ENCODE measurements around the gene TEX2. TPM values are rescaled to one million over a fixed set of nuclear protein-coding genes. Genes with fewer than 3 reads are reported as not detected.
A peak's percentile ranks its signal among the peaks of the same experiment; 100 is the strongest.

TEX2 gene
- total RNA-seq, 4 donors from 2014 or later: 35.5 to 41.3 (median 36.9) TPM

GRCh38 chr17:64289741-64290141 is 26.7 kb upstream of the TEX2 start:
- no peak overlapping the region for H3K27ac ChIP-seq
- TF ChIP-seq POLR2A (IDR thresholded peaks at IDR 0.05) (no peak), POLR2AphosphoS5 (IDR thresholded peaks at IDR 0.05) (no peak), CTCF (IDR thresholded peaks at IDR 0.05) (no peak), EP300 (IDR thresholded peaks at IDR 0.05) (no peak)
- no peaks in the 10 kb centered on the region for H3K36me3 ChIP-seq
- DNase-seq (ENCODE audit: low spot score in 2 of 2): no peak
- H3K4me1 ChIP-seq: no peaks in the 10 kb centered on the region
- 27% methylated on average over 4 of the region's 4 CpGs for WGBS
- peaks cover 7% of the 10 kb centered on the region for H3K9me3 ChIP-seq
- no peak overlapping the region for H3K4me3 ChIP-seq
- H3K27me3 ChIP-seq: no peaks in the 10 kb centered on the region

- no peak overlapping the region for H3K27ac ChIP-seq
- 18% methylated on average over 4 of the region's 4 CpGs for WGBS
- TF ChIP-seq POLR2A (IDR thresholded peaks at IDR 0.05) (no peak), EP300 (IDR thresholded peaks at IDR 0.05) (no peak), POLR2AphosphoS5 (IDR thresholded peaks at IDR 0.05) (no peak), CTCF (IDR thresholded peaks at IDR 0.05) (no peak)
Observed at GRCh38 chr17:64282753-64283080, 19.7 kb upstream of the TEX2 start.

GRCh38 chr17:64281962-64282752 is 19.1 kb upstream of the TEX2 start:
- 22% methylated on average over 8 of the region's 19 CpGs for WGBS
- no peaks in the 10 kb centered on the region for H3K36me3 ChIP-seq
- peaks cover 16% of the 10 kb centered on the region for H3K4me1 ChIP-seq
- TF ChIP-seq CTCF (IDR thresholded peaks at IDR 0.05): peak; percentile 64 to 77
- no peak for TF ChIP-seq POLR2AphosphoS5 (IDR thresholded peaks at IDR 0.05)
- H3K27me3 ChIP-seq: no peaks in the 10 kb centered on the region
- DNase-seq (ENCODE audit: low spot score in 2 of 2): peak in 1 of 2 donors; percentile 75
- H3K4me3 ChIP-seq: no peak overlapping the region
- no peak overlapping the region for H3K27ac ChIP-seq
- H3K9me3 ChIP-seq: no peaks in the 10 kb centered on the region

More at GRCh38 chr17:64282753-64283080, 19.7 kb upstream of the TEX2 start:
- H3K36me3 ChIP-seq: no peaks in the 10 kb centered on the region
- peaks cover 12% of the 10 kb centered on the region for H3K4me1 ChIP-seq
- H3K4me3 ChIP-seq: no peak overlapping the region
- H3K9me3 ChIP-seq: no peaks in the 10 kb centered on the region
- no peaks in the 10 kb centered on the region for H3K27me3 ChIP-seq
- no peak for DNase-seq (ENCODE audit: low spot score in 2 of 2)

GRCh38 chr17:64278614-64279013 is 15.6 kb upstream of the TEX2 start:
- WGBS: 46% methylated on average over 3 of the region's 3 CpGs
- Histone ChIP-seq H3K4me3 (no peak overlapping the region), H3K27me3 (no peaks in the 10 kb centered on the region), H3K27ac (no peak overlapping the region), H3K9me3 (no peaks in the 10 kb centered on the region), H3K4me1 (peaks cover 16% of the 10 kb centered on the region), H3K36me3 (no peaks in the 10 kb centered on the region)
- TF ChIP-seq POLR2AphosphoS5 (IDR thresholded peaks at IDR 0.05) (no peak), CTCF (IDR thresholded peaks at IDR 0.05) (no peak), POLR2A (IDR thresholded peaks at IDR 0.05) (no peak), EP300 (IDR thresholded peaks at IDR 0.05) (no peak)
- DNase-seq (ENCODE audit: low spot score in 2 of 2): no peak

GRCh38 chr17:64277831-64278562 is 14.9 kb upstream of the TEX2 start:
- Histone ChIP-seq H3K36me3 (no peaks in the 10 kb centered on the region), H3K4me3 (no peak overlapping the region), H3K27ac (no peak overlapping the region), H3K9me3 (no peaks in the 10 kb centered on the region), H3K4me1 (peaks cover 16% of the 10 kb centered on the region), H3K27me3 (no peaks in the 10 kb centered on the region)
- no peak for DNase-seq (ENCODE audit: low spot score in 2 of 2)
- TF ChIP-seq POLR2AphosphoS5 (IDR thresholded peaks at IDR 0.05): no peak
- no peak for TF ChIP-seq POLR2A (IDR thresholded peaks at IDR 0.05)
- no peak for TF ChIP-seq CTCF (IDR thresholded peaks at IDR 0.05)
- no peak for TF ChIP-seq EP300 (IDR thresholded peaks at IDR 0.05)
- 66% methylated on average over 7 of the region's 7 CpGs for WGBS
